SIG-M5 treated with dmso at 0.1 percent for 504 hours (cell line): ENCODE measurements around the gene SNX27.
A peak's percentile ranks its signal among the peaks of the same experiment; 100 is the strongest.
"Not testable (repeated sequence)": the region's sequence is repeated elsewhere in the genome, so short reads cannot be mapped to it uniquely, and the experiment has no call there.

Experiments
- DNase-seq: peaks from one replicate; lab custom pipeline; 2025; ENCODE audit not compliant: unreplicated experiment; lab: John Stamatoyannopoulos, UW

SNX27 gene

GRCh38 chr1:151638074-151638775, 26.4 kb downstream of the SNX27 start:
- DNase-seq: no peak

- no peak for DNase-seq
These were observed 27.0 kb downstream of the SNX27 start for GRCh38 chr1:151638812-151639211.

- DNase-seq: no peak
These were observed 27.6 kb downstream of the SNX27 start for GRCh38 chr1:151639466-151639865.

GRCh38 chr1:151641229-151641628, 29.4 kb downstream of the SNX27 start:
- DNase-seq: no peak

GRCh38 chr1:151643085-151643484, 31.2 kb downstream of the SNX27 start:
- DNase-seq: not testable (repeated sequence)

- DNase-seq: no peak
These were observed 32.2 kb downstream of the SNX27 start for GRCh38 chr1:151644001-151644400.

- DNase-seq: peak; percentile 74
These were observed 41.5 kb downstream of the SNX27 start for GRCh38 chr1:151653397-151653796.

- DNase-seq: no peak
These were observed 43.5 kb downstream of the SNX27 start for GRCh38 chr1:151655371-151655770.

GRCh38 chr1:151661751-151662150, 49.9 kb downstream of the SNX27 start:
- DNase-seq: peak; percentile 52

- no peak for DNase-seq
These were observed 56.2 kb downstream of the SNX27 start for GRCh38 chr1:151668090-151668489.

- not testable (repeated sequence) for DNase-seq
These were observed 58.3 kb downstream of the SNX27 start for GRCh38 chr1:151670036-151670675.

- no peak for DNase-seq
These were observed 61.6 kb downstream of the SNX27 start for GRCh38 chr1:151673407-151673806.

GRCh38 chr1:151680391-151680790, 68.5 kb downstream of the SNX27 start:
- DNase-seq: no peak

- DNase-seq: no peak
These were observed 69.0 kb downstream of the SNX27 start for GRCh38 chr1:151680826-151681225.

GRCh38 chr1:151681923-151682322, 70.1 kb downstream of the SNX27 start:
- no peak for DNase-seq

- DNase-seq: not testable (repeated sequence)
These were observed 71.1 kb downstream of the SNX27 start for GRCh38 chr1:151682901-151683300.

GRCh38 chr1:151684128-151684527, 72.3 kb downstream of the SNX27 start:
- no peak for DNase-seq

- no peak for DNase-seq
These were observed 74.7 kb downstream of the SNX27 start for GRCh38 chr1:151686561-151686960.

- DNase-seq: no peak
These were observed 77.6 kb downstream of the SNX27 start for GRCh38 chr1:151689494-151689893.

- DNase-seq: peak; percentile 51
These were observed 80.4 kb downstream of the SNX27 start for GRCh38 chr1:151692226-151692625.

- peak; percentile 57 for DNase-seq
These were observed 81.3 kb downstream of the SNX27 start for GRCh38 chr1:151693057-151693651.

- no peak for DNase-seq
These were observed 89.7 kb downstream of the SNX27 start for GRCh38 chr1:151701515-151701914.
